GM12878 (cell line): ENCODE data around the gene GRIK4. TPM values are rescaled to one million over a fixed set of nuclear protein-coding genes. Genes with fewer than 3 reads are reported as not detected.

Experiments
- ATAC-seq: fragments of 200-7000 bp; cut with Tn5 transposase; 3 replicates; pipeline ENCODE4 v1.9.1; 2020; ENCODE audit warnings: mild to moderate bottlenecking, moderate library complexity
- BruUV-seq: library from RNA; stranded (reverse); fragments of 400-500 nt; replicated peaks from 2 replicates; lab custom pipeline; 2021; lab: Mats Ljungman, UMichigan
- CTCF ChIA-PET: fragments of 300-600 bp; sonication (Branson Sonifier 250); formaldehyde crosslinking; extraction: SDS; loops from one replicate; lab custom pipeline; 2021; ENCODE audit warnings: inconsistent platforms; lab: Yijun Ruan, JAX
- POLR2A ChIA-PET: fragments of 350-600 bp; formaldehyde crosslinking; extraction: SDS; loops from one replicate; lab custom pipeline; 2021; ENCODE audit warnings: inconsistent platforms; lab: Charles Lee
- RAD21 ChIA-PET: fragments of 300-600 bp; sonication (Branson Sonifier 250); formaldehyde crosslinking; loops from one replicate; lab custom pipeline; 2023; ENCODE audit warnings: antibody characterized with exemption; ENCODE audit not compliant: unreplicated experiment; lab: Charles Lee
- SMC1A ChIA-PET: fragments of 300-600 bp; sonication (Branson Sonifier 250); formaldehyde crosslinking; loops from one replicate; lab custom pipeline; 2023; ENCODE audit not compliant: unreplicated experiment, uncharacterized antibody; lab: Charles Lee
- DNase-seq: peaks from one replicate; pipeline ENCODE4 v3.0.0-alpha.2; 2011; ENCODE audit warnings: low read depth, low spot score
- FAIRE-seq: peaks from 3 replicates; lab custom pipeline; 2011; peaks lifted over from hg19 to GRCh38; lab: Jason Lieb, UNC
- H2AFZ ChIP-seq: 2 replicates; pipeline ENCODE4 v1.6.0; 2011; ENCODE audit warnings: low read depth, low read length, control low read depth; ENCODE audit not compliant: control insufficient read depth
- H3K27ac ChIP-seq: 2 replicates; pipeline ENCODE4 v1.5.1; 2011; ENCODE audit warnings: control low read depth; ENCODE audit not compliant: control insufficient read depth, insufficient read depth
- H3K27me3 ChIP-seq, 2 experiments: replicated peaks in 1 of 2; 2 replicates each; pipeline versions ENCODE4 v1.6.0 to v1.6.1; 2011; ENCODE audit warnings: low read length in 1 of 2; ENCODE audit not compliant: control insufficient read depth in 2 of 2, insufficient read depth in 2 of 2
- H3K36me3 ChIP-seq, 2 experiments: 2 replicates each; pipeline ENCODE4 v1.5.1; 2011; ENCODE audit warnings: low read length in 1 of 2; ENCODE audit not compliant: control insufficient read depth in 2 of 2, insufficient read depth in 2 of 2
- H3K4me1 ChIP-seq: 2 replicates; pipeline ENCODE4 v1.6.1; 2011; ENCODE audit warnings: mild to moderate bottlenecking, low read length, moderate library complexity, mixed read lengths; ENCODE audit not compliant: control insufficient read depth, insufficient read depth
- H3K4me2 ChIP-seq: 2 replicates; pipeline ENCODE4 v1.6.0; 2011; ENCODE audit warnings: control low read depth; ENCODE audit not compliant: control insufficient read depth, insufficient read depth
- H3K4me3 ChIP-seq: fragments of 200-600 bp; sonication (generic); 2 replicates; pipeline ENCODE4 v1.5.1; 2016
- H3K79me2 ChIP-seq: 2 replicates; pipeline ENCODE4 v1.6.0; 2011; ENCODE audit warnings: low read length; ENCODE audit not compliant: control insufficient read depth, insufficient read depth
- H3K9ac ChIP-seq: 2 replicates; pipeline ENCODE4 v1.8.0; 2011; ENCODE audit warnings: low read length, control low read depth, mixed read lengths; ENCODE audit not compliant: control insufficient read depth, insufficient read depth
- H3K9me3 ChIP-seq: replicated peaks from 3 replicates; pipeline ENCODE4 v1.5.1; 2011; ENCODE audit warnings: mild to moderate bottlenecking, low read length; ENCODE audit not compliant: control insufficient read depth, insufficient read depth
- H4K20me1 ChIP-seq: 2 replicates; pipeline ENCODE4 v1.6.0; 2011; ENCODE audit not compliant: control insufficient read depth, insufficient read depth
- CHD4 ChIP-seq: fragments of 200-600 bp; sonication (generic); IDR thresholded peaks from 2 replicates; pipeline ENCODE4 v1.6.1; 2016; ENCODE audit warnings: mild to moderate bottlenecking
- DPF2 ChIP-seq: fragments of 450-650 bp; IDR thresholded peaks from 2 replicates; pipeline ENCODE4 v1.6.1; 2017; ENCODE audit warnings: mild to moderate bottlenecking
- EED ChIP-seq: sonication (generic); IDR thresholded peaks from 2 replicates; pipeline ENCODE4 v1.6.1; 2016; ENCODE audit warnings: antibody characterized with exemption, low read depth
- KDM1A ChIP-seq: fragments of 200-600 bp; sonication (generic); IDR thresholded peaks from 2 replicates; pipeline ENCODE4 v1.6.1; 2016; ENCODE audit warnings: borderline replicate concordance
- MAX ChIP-seq: IDR thresholded peaks from 2 replicates; pipeline ENCODE4 v1.6.1; 2012; ENCODE audit warnings: low read depth, low read length, improper control_type of control experiment
- SUPT20H ChIP-seq: IDR thresholded peaks from 2 replicates; pipeline ENCODE4 v1.6.1; 2011; ENCODE audit warnings: low read depth, mild to moderate bottlenecking, low read length, moderate library complexity, borderline replicate concordance; ENCODE audit not compliant: control insufficient read depth
- WGBS: methylation state at CpG from one replicate; pipeline ENCODE4 v1.1.6; 2016; ENCODE audit warnings: low lambda C conversion rate; ENCODE audit not compliant: insufficient replicate concordance, insufficient coverage; ENCODE audit errors: missing lambda C conversion rate; 5-methylcytosine and 5-hydroxymethylcytosine counted together
- in situ Hi-C: fragments of 300-500 bp; cut with MboI; formaldehyde crosslinking; loops from 9 replicates; pipeline ENCODE4 v1.14.3; 2018; ENCODE audit warnings: mixed read lengths
- intact Hi-C: fragments of 100-400 bp; cut with micrococcal nuclease; formaldehyde crosslinking; loops from one replicate; pipeline ENCODE4 v1.14.2; 2022; ENCODE audit not compliant: unreplicated experiment
- polyA plus RNA-seq, 11 experiments: library from polyadenylated mRNA; depleted of rRNA in 4 of 11; unstranded in 6 of 11; stranded (reverse) in 5 of 11; fragments of >200 nt; fragmentation: Nextera tagmentation in 4 of 11; fragmentation: Illumina TruSeq in 1 of 11; extraction: Ambion mirVana in 4 of 11; extraction: Trizol in 1 of 11; gene quantifications; 1 replicate in 1 of 11; 2 replicates in 10 of 11; pipeline versions ENCODE4 v1.2.1 to v1.2.3, GENCODE V29; 2011 to 2016; ENCODE audit warnings: inconsistent platforms in 2 of 11, missing spikeins in 2 of 11, low read depth in 1 of 11
- total RNA-seq, 4 experiments: library from RNA; depleted of rRNA in 3 of 4; stranded (reverse); fragments of >200 nt in 3 of 4; fragmentation: Illumina TruSeq in 1 of 4; extraction: Trizol in 1 of 4; gene quantifications; 2 replicates each; pipeline versions ENCODE4 v1.2.1 to v1.2.3, GENCODE V29; 2013 to 2021
- TF ChIP-seq, protein P1 (sequence below): fragments of 450-650 bp; IDR thresholded peaks from 2 replicates; pipeline ENCODE4 v1.6.1; 2017; ENCODE audit warnings: antibody characterized with exemption, mild to moderate bottlenecking, moderate library complexity
- TF ChIP-seq, protein P2 (sequence below): IDR thresholded peaks from 2 replicates; pipeline ENCODE4 v1.6.1; 2012; ENCODE audit warnings: low read depth, low read length, improper control_type of control experiment

Gene GRIK4
- total and polyA plus RNA-seq, 10 of the 15 experiments (the other 5 are each of a cell fraction or from before 2014, with no cell fraction given) = 0.33 to 3.6 (median 0.72) TPM

GRCh38 chr11:120746836-120747609 is 235.5 kb downstream of the GRIK4 start:
- Histone ChIP-seq H3K27me3 (no peaks in the 10 kb centered on the region), H3K27ac (no peak overlapping the region), H3K36me3 (no peaks in the 10 kb centered on the region), H3K4me3 (no peak overlapping the region), H2AFZ (no peak overlapping the region), H4K20me1 (no peaks in the 10 kb centered on the region), H3K9me3 (no peaks in the 10 kb centered on the region), H3K4me2 (no peak overlapping the region), H3K9ac (no peak overlapping the region)
- intact Hi-C loops = no loop called here
- in situ Hi-C loops = no loop called here
- DNase-seq (no peak), ATAC-seq (peak; percentile 63), FAIRE-seq (no peak)
- 21% methylated on average over 12 of the region's 12 CpGs for WGBS
- ChIA-PET SMC1A (interaction anchor here (1.2 kb wide), 1 partner anchor 62 kb away, joined by 4 read pairs; no protein-coding TSS in a partner anchor), CTCF (interaction anchor here (1.7 to 2.6 kb wide), 2 partner anchors 62 to 165 kb away, joined by 3 to 10 read pairs; no protein-coding TSS in a partner anchor)
- no peak for TF ChIP-seq CHD4
- TF ChIP-seq MAX = no peak
- TF ChIP-seq, protein P1, sequence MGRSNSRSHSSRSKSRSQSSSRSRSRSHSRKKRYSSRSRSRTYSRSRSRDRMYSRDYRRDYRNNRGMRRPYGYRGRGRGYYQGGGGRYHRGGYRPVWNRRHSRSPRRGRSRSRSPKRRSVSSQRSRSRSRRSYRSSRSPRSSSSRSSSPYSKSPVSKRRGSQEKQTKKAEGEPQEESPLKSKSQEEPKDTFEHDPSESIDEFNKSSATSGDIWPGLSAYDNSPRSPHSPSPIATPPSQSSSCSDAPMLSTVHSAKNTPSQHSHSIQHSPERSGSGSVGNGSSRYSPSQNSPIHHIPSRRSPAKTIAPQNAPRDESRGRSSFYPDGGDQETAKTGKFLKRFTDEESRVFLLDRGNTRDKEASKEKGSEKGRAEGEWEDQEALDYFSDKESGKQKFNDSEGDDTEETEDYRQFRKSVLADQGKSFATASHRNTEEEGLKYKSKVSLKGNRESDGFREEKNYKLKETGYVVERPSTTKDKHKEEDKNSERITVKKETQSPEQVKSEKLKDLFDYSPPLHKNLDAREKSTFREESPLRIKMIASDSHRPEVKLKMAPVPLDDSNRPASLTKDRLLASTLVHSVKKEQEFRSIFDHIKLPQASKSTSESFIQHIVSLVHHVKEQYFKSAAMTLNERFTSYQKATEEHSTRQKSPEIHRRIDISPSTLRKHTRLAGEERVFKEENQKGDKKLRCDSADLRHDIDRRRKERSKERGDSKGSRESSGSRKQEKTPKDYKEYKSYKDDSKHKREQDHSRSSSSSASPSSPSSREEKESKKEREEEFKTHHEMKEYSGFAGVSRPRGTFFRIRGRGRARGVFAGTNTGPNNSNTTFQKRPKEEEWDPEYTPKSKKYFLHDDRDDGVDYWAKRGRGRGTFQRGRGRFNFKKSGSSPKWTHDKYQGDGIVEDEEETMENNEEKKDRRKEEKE = no peak
- no peak for TF ChIP-seq SUPT20H
- TF ChIP-seq, protein P2, sequence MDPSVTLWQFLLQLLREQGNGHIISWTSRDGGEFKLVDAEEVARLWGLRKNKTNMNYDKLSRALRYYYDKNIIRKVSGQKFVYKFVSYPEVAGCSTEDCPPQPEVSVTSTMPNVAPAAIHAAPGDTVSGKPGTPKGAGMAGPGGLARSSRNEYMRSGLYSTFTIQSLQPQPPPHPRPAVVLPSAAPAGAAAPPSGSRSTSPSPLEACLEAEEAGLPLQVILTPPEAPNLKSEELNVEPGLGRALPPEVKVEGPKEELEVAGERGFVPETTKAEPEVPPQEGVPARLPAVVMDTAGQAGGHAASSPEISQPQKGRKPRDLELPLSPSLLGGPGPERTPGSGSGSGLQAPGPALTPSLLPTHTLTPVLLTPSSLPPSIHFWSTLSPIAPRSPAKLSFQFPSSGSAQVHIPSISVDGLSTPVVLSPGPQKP = no peak
- no peak for TF ChIP-seq KDM1A
- no peak for TF ChIP-seq EED
- TF ChIP-seq DPF2 = no peak
- TF ChIP-seq, all 136 proteins: peak for 0
- Histone ChIP-seq H3K79me2 (no peaks in the 10 kb centered on the region), H3K4me1 (no peaks in the 10 kb centered on the region)
- ChIA-PET POLR2A (no interaction called here), RAD21 (no interaction called here)
- BruUV-seq = no TSS peak
